Right ventricle myocardium superior (tissue), 1 donor: ENCODE results near the gene CAMTA1. TPM values are rescaled to one million over a fixed set of nuclear protein-coding genes. Genes with fewer than 3 reads are reported as not detected.

Experiments used
- ATAC-seq: fragments of 200-7000 bp; cut with Tn5 transposase; one replicate; pipeline ENCODE4 v1.9.1; 2020; ENCODE audit warnings: mild to moderate bottlenecking; ENCODE audit not compliant: poor library complexity
- DNase-seq: peaks from one replicate; pipeline ENCODE4 v3.0.0-alpha.2; 2020
- intact Hi-C: fragments of 100-400 bp; cut with DNase I; formaldehyde crosslinking; loops from one replicate; pipeline ENCODE4 v1.11.2; 2022
- total RNA-seq: library from RNA; stranded (reverse); fragmentation: NEBNext Ultra II Directional; extraction: Animal tissue kit (Norgen Biotek cat#: 25700); gene quantifications from one replicate; pipeline ENCODE4 v1.2.1, GENCODE V29; 2021
- donor health status: DM: no; HTN: yes; CAD: no; lungs with severe emphysema.

The CAMTA1 gene
- total RNA-seq, 1 donor from 2014 or later: 153 TPM

DNA sequence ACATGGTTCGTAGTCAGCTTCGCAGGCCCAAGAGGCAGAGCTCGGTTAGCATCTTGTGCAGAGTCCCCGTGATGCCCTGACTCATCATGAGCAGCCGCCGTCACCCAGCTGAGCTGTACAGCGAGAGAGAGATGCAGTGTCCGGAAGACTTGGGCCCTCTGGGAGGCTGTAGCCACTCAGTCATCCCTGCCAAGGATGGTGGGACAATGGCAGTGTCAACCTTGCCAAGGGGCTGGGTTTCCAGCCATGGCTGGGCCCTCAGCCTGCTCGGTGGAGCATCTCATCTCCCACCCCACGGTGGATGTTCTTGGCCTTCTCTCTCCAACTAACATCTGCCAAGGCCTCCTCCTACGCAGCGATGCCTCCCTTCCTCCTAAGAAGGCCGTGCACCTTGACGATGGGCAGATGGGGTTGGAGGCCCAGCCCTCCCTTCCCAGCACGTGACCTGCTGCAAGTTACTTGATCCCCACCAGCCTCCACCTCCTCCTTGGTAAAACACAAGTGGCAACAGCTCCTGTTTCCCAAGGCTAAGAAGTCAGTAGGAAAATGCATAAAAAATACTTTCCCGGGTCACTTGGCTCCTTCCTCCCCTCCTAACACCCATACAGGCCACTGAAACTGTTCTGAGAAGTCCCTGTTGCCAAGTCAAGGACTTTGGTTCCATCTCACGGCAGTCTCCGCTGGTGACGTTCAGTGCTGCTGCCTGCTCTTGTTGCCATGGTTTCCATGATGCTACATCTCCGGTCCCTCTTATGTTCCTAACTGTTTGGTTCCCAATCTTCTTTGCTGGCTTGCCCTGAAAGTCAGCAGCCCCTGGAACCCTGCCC, 601.2 kb downstream of the CAMTA1 start:
- ATAC-seq (no peak), DNase-seq (no peak)
- intact Hi-C loops: no loop called here

DNA sequence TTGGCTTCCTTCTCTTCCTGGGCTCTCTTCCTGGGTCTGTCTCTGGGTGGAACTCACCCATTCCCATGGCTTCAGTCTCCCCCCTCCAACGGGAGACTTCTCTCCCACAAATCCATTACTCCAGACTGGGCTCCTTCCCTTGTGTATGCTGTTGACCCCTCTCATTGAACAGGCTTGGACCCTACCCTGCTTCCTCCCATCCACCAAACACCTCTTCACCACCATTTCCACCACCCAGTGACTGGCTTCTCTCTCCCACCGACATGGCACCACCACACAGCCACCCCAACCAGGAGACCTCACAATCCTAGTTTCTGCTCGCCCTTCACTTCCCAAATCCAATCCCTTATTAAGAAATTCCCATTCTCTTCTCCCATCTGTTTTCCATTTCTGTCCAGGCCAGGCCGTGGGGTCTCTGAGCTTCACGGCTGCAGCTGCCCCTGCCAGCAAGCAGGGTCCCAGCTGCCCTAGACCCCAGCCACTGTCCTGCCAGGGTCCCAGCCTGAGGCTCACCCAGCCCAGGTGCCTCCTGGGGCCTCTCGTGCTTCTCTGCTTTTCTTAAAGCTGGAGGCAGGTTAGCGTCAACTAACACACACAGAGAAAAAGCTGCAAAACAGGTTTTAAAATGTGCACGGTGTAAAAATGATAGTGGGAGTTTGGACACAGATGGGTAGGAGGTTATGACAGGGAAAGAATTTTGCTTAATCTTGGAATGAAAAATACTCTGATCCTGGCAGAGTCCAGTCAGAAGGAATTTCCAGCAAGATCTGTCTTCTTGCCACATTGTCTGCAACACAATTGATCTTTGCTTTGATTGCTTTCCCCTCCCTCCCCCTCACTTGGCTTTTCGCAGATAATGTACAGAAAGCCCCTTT, 602.0 kb downstream of the CAMTA1 start:
- no peak for DNase-seq
- intact Hi-C loops: no loop called here

DNA sequence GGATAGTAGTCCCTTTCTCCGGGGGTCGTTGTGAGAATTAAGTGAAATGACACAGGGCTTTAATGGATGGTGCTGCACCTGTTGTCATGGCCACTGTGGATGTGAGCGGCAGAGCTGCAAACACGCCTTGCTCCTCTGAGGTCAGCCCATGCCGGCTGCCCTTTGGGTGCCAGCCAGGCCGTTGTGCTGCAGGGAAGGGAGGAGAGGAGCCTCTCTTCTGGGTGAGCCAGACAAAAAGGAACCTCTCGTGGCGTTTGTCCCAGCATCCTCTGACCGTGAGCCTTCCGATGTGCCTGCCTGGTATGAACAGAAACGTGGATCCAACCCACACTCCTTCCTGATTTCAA, 602.9 kb downstream of the CAMTA1 start:
- peak; percentile 62 for DNase-seq
- ATAC-seq: peak; percentile 62
- intact Hi-C loops: no loop called here

More for the DNA sequence above, 602.0 kb downstream of the CAMTA1 start:
- no peak for ATAC-seq

DNA sequence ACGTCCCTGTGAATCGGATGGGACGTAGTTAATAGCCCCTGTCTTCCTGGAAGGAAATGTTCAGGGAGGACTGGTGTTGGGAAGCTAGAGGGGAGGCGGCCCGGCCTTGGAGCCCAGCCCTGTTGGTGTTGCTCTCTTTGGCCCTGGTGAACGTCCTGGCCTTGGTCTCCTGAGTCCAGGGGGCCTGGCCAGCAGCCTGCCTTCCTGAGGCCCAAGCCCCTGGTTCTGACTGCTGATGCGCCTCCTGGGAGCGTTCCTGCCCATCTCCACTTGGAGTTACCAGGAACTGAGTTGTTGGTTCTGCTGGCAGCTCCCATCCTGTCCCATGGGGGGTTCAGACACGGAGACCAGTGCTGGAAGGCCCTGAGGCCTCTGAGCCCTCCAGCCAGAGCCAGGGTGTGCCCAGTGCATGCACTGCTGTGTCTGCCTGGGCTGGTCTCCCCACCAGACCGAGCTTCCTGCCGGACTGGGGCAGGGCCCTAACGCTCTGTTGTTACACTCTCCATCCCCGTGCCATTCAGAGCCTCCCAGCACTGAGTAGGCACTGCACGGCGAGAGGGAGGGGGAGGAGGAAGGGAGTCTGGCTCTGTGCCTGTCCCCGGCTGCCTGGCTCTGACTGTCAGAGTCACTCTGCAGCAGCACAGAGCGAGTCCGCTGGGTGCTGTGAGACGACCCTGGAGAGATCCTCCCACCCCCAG, 603.4 kb downstream of the CAMTA1 start:
- intact Hi-C loops: no loop called here
- DNase-seq: peak; percentile 71
- ATAC-seq: peak; percentile 93

DNA sequence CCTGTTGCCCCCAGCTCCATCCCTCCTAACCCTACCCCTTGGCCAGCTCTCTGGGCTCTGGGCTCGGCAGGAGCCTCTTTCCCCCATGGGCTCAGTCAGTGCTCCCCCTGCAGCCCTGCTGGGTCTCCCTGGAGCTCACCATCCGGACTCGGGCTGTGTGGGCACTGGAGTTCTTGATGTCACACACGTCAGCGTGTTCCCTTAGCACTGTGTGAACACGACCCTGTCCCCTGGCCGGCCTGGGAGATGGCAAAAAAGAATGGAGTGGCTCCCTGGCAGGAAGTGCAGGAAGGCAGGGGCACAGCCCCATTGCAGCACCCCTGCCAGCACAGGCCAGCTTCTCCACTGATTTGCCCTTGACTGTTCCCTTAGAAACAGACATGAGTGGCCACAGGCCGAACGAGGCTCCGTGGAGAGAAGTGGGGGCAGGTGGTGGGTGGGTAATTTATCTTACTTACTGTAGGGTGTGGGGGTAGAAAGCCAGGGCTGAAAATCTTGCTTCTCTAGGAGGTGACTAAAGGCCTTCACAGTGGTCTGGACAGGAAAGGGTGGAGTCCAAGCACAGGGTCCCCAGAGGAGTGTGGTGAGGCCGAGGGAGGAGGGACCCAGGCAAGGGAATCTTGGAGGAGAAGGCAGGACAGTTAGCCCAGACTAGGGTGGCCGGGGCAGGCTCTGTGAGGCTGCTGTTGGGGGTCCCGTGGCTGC, 604.1 kb downstream of the CAMTA1 start:
- ATAC-seq (peak; percentile 63), DNase-seq (no peak)
- intact Hi-C loops: no loop called here

DNA sequence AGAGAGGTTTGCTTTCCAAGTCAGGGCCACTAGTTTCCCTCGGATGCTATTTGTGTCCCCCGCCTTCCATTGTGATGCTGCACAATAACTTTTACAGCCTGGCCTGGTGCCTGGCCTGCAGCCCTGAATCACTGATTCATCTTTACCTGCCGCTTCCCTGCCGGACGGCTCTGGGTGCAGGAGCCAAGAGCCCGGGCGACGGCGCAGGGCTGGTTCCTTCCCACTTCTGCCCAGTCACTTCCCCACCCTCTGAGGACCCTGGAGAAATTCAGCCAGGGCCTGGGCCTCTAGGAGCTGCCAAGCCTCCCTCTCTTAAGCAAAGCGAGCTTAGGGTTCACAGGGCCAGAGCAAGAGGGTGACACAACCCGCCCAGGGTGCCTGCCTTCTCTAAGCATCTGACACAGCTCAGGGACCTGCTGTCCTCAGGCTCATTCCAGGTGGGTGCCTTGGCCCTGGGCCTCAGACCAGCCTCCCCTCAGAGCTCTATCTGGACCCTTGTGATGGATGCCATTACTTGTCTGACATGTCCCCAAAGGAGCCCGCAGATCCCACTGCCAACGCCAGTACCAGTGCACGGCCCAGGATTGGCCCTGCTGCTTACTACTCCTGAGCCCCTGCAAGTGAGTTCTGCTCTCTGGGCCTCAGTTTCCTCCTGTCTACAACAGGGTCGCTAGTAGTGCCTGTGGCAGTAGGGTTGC, 604.8 kb downstream of the CAMTA1 start:
- intact Hi-C loops: no loop called here
- DNase-seq: no peak
- no peak for ATAC-seq

DNA sequence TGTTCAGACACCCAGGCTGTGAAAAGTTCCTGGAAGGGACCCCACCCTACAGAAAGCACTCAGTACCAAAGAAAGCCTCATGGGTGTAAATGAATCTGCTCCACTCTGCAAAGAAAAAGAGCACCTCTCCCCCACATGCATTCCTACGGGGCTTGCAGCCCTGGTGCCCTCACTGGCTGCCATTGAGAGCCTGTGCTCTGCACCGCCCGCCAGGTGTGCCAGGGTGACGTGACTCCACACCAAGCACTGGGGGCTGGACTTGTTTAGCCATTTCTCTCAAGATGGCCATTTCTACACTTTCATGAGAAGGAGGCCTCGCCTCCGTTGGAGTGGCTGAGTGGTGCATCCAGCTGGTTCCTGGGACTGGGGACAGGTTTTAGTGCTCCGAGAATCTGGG, 605.3 kb downstream of the CAMTA1 start:
- intact Hi-C loops: no loop called here
- ATAC-seq (no peak), DNase-seq (no peak)

DNA sequence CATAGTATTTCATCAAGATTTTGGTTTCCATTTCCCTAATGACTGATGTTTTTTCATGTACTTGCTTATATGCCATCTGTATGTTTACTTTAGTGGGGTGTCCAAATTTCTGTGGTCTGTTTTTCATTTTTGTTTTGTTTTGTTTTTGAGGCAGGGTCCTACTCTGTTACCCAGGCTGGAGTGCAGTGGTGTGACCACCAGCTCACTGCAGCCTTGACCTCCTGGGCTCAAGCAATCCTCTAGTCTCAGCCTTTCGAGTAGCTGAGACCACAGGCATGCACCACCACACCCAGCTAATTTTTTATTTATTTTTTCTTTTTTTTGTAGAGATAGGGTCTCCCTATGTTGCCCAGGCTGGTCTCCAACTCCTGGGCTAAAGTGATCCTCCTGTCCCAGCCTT, 607.9 kb downstream of the CAMTA1 start:
- intact Hi-C loops: no loop called here
- no peak for ATAC-seq
- no peak for DNase-seq

DNA sequence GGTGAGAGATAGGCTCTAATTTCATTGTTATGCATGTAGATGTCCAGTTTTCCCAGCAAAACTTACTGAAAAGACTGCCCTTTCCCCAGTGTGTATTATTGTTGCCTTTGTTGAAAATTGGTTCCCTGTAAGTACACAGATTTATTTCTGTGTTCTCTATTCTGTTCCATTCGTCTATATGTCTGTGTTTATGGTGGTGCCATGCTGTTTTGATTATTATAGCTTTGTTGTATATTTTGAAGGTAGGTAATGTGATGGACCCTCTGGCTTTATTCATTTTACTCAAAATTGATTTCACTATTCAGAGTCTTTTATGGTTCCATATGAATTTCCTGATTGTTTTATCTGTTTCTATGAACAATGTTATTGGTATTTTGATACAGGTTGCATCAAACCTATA, 610.0 kb downstream of the CAMTA1 start:
- ATAC-seq (no peak), DNase-seq (no peak)
- intact Hi-C loops: no loop called here

DNA sequence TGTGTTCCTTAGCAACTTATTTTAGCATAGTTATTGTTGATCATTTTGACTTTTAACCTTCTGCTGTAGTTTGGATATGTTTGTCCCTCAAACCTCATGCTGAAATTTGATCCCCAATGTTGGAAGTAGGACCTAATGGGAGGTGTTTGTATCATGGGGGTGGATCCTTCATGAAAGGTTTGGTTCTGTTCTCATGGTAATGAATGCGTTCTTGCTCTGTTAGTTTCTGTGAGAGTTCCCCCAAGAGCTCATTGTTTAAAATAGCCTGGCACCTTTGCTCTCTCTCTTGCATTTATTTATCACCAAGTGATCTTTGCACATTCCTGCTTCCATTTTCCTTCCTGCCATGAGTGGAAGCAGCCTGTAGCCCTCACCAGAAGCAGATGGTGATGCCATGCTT, 613.7 kb downstream of the CAMTA1 start:
- DNase-seq: no peak
- intact Hi-C loops: no loop called here
- no peak for ATAC-seq

DNA sequence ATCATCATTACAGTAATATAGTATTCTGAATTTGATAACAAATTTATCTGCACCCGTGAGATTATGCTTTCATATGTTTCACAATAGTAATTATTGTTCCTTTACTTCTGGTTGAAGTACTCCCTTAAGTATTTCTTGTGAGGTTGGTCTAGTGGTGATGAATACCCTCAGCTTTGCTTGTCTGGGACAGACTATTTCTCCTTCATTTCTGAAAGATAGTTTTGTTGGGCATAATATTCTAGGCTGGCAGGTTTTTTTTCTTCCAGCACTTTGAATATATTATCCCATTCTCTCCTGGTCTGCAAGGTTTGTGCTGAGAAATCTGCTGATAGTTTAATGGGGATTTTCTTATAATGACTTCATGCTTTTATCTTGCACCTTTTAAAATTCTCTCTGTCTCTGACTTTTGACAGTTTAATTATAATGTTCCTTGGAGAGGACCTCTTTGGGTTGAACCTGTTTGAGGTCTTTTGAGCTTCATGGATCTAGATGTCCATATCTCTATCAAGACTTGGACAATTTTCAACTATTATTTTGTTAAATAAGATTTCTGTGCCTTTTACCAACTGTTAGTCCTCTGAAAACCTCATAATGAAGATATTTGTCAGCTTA, 614.4 kb downstream of the CAMTA1 start:
- no peak for DNase-seq
- ATAC-seq: no peak
- intact Hi-C loops: no loop called here

DNA sequence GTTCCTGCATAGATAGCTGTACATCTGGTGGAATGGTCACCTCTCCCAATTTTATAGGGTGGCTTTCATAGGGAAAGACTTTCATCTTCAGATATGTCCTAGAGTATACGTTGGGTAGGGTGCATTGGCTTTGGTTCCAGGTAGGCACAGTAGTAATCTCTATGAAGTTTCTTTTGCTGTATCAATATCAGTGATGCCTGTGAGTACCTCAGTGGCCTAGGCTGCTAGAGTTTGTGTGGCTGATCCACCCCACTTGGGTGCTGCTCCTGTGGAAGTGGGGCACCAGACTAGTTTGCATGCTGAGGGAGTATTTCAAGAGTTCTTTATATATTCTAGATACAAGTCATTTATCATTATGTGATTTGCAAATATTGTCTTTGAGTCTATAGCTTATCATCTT, 615.3 kb downstream of the CAMTA1 start:
- ATAC-seq: no peak

DNA sequence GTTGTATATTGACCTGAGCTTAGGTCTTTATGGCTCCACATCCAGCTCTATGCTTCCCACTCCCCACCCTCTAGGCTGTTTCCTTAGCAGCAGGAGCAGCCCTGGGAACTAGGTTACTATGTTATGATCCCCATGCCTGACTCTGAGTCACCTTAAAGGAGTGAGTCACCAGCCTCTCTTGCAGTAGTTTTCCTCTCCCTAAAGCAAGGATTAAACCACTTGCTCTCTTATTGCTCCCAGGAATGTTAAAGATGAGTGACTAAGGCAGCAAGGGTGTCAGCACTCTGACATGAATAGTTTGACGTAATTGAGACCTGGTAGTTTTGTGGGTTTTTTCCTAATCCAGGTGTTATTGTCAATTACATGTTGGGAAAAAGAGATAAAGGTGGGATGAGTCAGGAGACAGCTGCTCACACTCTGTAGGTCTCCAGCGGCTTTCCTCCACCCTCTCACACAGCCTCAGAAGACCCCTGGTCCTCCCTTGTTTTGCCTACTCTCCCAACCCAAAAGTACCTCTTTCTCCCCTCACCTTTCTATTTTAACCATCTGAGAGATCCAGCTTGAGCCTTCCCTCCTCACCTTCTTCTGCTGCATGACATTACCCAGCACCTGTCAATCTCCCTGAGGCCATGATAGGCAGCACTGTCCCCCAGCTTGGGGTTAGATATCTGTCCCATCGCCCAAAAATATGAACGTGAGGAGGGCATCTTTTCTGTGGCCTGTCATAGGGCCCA, 616.7 kb downstream of the CAMTA1 start:
- intact Hi-C loops: no loop called here
- ATAC-seq: no peak

More for the DNA sequence above, 615.3 kb downstream of the CAMTA1 start:
- intact Hi-C loops: no loop called here
- no peak for DNase-seq

DNA sequence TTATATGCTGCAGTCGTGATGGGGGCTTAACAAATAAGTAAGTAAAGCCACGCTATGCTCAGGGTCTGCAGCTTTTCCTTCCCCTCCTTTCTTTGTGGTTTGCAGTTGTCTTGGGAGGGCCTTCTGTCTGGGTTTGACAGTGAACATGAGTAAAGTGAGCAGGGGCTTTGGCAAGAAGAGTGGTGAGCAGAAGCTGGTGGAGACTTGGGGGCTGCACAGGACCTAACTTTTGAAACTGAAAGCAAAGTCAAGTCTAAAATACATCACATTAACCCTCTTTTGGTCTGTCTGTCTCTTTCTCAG, 617.2 kb downstream of the CAMTA1 start:
- ATAC-seq: no peak
- intact Hi-C loops: no loop called here

More for the DNA sequence above, 616.7 kb downstream of the CAMTA1 start:
- no peak for DNase-seq

DNA sequence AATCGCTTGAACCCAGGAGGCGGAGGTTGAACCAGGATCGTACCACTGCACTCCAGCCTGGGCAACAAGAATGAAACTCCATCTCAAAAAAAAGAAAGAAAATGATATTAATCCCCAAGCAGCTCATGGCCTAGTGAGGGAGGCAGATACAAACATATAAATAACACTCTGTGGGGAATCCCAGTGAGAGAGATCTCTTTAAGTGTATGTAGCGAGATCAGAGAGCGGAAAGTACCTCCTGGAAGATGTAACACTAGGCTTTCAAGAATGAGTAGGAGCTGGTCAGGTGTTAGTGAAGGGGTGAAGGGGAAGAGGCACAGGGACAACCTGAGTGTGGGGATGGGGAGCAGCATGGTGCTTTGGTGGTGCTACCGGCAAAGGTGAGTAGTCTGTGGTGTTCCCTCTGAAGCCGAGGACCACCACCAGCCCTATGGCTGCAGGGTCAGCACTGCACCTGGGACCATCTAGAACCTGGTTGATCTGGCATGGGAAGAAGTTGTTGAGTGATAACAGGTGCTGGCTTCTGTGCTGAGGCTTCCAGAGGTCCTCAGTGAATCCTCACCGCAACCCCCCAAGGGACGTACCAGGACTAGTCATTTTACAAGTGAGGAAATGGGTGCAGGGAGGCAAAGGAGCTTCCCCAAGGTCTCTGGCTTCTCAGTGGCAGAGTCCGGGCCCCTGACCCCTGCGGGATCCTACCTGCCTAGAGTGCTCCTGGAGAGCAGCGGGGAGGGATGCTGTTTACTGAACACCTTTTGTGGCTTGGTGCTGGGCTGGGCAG, 618.2 kb downstream of the CAMTA1 start:
- DNase-seq: no peak
- intact Hi-C loops: no loop called here
- no peak for ATAC-seq

More for the DNA sequence above, 617.2 kb downstream of the CAMTA1 start:
- DNase-seq: no peak

DNA sequence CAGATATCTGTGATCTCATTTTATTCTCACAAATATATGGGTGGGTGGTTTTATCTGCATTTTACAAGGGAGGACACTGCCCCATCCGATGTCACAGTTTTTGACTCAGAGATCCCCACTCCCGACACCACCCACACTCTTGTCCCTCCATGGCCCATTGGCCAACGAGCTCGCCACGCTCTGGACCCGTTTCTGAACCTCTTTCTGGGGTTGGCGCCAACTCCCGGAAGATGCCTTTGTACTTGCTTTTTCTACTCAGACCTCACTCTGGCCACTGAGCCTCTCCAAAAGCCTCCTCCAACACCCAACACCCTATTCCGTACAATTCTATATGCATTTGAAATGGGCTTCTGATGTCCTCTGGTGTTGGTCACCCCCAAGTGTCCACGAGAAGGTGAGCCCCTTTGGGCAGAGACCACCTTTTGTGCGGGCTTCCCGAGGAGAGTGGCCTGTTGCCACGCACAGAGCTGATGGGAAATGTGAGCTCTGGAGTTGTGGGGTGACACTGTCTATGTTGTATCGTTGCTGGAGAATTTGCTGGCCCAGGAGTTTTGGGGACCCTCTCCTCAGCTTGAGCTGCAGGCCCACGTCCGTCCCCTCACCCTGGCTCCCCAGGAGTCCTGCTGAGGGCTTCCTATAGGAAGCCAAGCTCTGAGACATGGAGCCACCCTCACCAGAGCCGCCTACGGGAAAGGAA, 618.9 kb downstream of the CAMTA1 start:
- ATAC-seq: no peak
- intact Hi-C loops: no loop called here
- DNase-seq: no peak
